Stimulated activated CD8-positive, alpha-beta memory T cell treated with anti-CD3 and anti-CD28 coated beads, Interleukin-4, amount 100 ng/mL, for 48 hours (primary cell): ENCODE measurements around the gene CDH23.

ENCODE experiments used
- DNase-seq: peaks from one replicate; pipeline ENCODE4 v3.0.0-alpha.2; 2020

CDH23 gene

DNA sequence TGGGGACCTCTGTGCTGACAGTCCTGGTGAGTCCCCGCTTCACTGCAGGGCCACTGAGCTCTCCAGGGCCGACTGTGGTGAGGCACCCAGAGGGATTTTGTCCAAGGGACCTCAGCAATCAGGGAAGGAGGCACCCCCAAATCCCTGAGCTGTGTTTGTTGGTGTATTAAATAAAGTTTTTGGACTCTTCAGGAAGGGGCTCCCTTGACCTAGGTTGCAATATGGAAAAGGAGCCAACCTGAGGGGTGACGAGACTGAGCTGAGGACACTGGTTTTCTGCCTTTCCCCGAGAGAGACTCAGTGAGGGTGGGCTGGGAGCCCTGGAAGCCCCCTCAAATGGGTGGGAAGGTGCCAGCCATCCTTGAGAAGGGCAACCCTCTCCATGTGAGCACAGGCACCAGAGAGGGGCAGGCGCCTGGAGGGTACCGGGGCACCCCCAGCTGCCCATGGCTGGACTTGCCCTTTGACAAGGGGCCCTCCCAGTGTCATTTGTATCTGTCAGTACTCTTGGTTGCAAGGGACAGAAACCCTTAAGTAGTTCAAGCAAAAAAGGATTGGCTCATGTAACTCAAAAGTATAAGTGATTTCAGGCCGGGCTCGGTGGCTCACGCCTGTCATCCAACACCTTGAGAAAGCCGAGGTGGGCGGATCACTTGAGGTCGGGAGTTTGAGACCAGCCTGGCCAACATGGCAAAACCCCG, 250.0 kb downstream of the CDH23 start:
- DNase-seq, result no peak

DNA sequence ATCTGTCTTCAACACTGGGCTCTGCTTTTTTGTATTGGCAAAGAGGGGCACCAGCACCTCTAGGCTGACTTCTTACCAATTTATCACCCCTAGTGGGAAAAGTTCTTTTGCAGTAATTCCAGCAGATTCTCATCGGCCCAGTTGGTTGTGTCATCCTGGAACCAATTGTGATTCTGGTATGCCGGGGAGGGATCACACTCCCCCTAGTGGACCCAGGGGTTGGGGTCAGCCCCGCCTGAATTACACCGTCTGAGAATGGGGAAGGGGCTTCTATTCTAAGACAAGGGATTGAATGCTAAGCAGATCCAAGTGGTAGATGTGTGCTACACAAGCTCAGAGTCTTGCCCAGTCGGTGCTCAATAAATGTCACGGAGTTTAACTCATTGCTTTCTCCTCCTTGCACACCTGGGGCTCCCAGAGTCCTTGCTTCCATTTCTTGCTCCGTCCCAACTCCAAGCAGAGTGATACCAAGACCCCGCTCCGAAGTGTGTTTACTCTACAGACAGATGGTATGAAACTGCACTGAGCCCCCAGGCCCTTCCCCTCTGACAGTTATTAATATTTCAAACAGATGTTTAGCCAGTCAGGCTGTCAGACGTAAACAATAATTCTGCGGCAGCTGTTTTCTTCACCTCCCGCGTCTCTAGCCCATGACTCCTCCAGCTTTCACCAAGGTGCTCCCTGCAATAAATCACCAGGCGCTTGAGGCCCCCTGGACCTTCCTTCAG, 251.0 kb downstream of the CDH23 start:
- DNase-seq, result no peak

DNA sequence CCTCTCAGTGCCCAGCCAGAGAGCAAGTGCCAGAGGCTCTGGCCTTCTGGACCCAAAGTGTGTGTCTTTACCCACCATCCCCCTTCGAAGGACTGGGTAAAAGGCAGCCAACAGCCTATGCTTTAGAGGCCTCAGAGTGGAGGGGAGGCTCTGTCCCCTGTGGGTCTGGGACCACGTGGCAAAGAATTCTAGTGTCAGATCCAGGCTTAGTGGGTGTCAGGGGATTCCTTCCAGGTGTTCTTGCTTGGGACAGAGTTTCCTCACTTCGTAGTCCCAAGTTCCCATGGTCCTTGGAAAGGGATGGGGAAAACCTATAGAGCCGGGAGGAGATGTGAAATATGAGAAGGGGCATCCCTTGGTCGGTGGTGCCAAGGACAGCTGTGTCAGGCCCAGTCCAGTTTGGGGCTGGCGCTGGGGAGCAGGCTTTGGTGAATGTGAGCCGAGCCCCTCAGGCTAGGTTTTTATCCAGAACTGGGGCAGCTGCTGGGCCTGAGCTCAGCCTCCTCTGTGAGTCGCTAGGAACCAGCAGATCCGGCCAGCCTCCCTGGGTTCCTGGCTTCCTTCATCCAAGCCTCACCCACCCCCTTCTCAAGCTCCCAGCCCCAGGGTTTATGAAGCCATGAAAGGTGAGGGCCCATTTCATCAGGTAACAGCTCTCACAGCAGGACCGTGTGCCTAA, 251.7 kb downstream of the CDH23 start:
- no peak for DNase-seq

DNA sequence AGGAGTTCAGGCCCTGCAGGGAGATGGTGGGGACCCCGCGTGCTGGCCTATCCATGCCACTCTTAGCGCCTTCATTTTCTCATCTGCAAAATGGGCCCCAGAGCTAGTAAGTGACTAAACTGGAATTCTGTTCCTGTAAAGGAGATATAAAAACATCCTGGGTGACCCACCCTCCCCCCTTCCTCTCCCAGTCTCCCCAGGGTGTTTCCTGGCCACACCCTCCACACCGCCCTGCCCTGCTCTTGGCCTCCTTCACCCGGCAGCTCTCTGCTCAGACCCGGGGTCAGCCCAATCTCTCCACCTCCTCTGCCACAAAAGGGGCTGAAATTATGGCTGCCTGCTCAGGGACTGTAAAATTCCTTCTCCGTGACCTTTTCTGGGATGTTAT, 252.2 kb downstream of the CDH23 start:
- no peak for DNase-seq

DNA sequence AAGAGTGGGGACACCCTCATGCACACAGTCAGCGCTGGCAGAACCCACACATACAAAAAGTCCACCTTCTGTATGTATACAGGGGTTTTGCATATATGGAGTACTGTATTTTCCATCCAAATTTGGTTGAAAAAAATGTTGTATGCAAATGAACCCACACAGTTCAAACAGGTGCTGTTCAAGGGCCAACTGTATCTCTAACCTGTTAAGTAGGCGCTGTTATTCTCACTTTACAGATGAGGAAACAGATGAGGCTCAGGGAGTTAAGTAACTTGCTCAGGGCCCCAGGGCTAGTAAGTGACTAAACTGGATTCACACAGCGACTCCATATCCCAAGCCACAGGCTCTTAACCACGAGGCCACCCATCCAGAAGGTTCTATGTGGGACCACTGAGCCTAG, 252.9 kb downstream of the CDH23 start:
- no peak for DNase-seq

DNA sequence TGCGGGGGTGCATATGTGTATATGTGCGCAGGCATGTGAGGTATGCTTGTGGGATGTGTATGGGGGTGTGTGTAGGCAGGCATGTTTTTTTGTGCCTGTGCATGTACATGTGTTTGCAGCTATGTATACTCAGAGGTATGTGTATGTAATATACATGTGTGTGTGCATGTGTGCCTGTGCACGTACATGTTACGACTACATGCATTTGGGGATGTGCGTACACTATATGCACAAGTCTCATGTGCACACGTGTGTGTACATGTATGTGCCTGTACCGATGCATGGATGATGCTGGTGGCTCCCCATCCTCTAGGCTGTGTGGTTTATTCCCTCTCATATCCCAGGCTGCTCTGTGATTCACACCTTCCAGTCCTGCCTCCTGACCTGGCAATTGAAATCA, 253.7 kb downstream of the CDH23 start:
- no peak for DNase-seq

DNA sequence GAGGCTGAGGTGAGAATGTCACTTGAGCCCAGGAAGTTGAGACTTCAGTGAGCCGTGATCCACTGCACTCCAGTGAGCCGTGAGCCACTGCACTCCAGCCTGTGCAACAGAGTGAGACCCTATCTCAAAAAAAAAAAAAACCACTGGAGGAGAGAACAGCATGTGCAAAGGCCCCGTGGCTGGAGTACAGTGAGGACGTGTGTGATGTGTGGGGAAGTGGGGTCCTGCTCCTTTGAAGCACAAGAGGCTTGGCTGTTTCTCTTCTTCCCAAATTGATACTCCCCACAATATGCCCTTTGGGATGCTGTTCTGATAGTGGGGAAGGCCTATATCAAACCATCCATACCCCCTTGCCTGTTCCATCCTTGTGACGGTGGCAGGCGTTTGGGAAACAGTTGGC, 254.7 kb downstream of the CDH23 start:
- no peak for DNase-seq

DNA sequence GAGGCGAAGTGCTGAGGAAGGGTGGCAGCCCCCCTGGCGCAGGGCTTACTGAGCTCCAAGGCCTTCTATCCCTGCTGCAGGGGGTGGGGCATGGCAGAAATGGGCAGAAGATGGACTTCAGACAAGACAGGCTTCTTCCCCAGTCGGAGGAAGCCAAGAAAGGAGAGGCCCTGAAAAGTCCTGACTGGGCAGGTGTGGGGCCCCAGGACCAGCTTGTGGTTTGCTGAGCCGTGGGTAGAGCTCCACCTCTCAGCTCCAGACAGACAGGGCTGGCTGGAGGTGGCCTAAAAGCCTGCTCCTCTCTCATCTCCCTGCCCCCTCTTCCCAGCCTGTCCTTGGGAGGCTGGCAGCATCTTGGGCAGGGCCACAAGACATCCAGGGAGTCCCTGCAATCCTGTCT, 255.2 kb downstream of the CDH23 start:
- DNase-seq, result no peak

DNA sequence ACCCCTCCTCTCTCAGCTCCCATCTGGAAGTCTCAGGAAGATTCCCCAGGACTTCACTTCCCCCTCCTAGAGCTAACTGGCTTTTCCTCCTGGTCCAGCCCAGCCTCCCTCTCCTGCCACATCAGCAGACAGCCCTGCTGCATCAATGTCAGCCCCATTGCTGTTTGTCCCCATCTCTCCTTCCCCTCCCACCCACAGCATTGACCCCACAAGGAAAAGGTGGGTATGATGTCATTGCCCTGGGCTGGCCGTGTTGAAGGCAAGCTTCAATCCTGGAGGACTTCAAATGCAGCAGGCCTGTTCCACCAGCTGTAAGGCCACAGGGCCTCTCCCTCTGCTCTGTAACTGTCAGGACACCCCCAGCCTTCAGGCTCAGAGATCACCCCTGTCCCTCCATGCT, 256.3 kb downstream of the CDH23 start:
- DNase-seq, result no peak

DNA sequence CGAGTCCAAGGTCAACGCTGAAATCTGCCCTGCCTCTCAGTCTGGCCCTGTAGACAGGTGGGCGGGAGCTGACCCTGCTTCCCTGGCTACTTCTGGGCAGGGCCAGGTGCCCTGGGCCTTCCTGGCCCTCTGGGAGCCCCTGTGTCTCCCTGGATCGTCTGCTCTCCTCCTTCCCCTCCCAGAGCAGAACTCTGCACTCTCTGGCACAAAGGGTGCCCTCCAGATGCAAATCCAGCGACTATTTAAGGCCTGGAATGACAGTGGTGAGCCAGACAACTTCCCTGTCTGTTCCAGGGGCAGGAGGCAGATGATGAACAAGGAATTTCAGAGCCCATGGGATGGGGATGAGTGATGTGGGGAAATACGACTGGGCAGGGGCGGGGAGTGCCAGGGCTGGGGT, 259.5 kb downstream of the CDH23 start:
- no peak for DNase-seq

DNA sequence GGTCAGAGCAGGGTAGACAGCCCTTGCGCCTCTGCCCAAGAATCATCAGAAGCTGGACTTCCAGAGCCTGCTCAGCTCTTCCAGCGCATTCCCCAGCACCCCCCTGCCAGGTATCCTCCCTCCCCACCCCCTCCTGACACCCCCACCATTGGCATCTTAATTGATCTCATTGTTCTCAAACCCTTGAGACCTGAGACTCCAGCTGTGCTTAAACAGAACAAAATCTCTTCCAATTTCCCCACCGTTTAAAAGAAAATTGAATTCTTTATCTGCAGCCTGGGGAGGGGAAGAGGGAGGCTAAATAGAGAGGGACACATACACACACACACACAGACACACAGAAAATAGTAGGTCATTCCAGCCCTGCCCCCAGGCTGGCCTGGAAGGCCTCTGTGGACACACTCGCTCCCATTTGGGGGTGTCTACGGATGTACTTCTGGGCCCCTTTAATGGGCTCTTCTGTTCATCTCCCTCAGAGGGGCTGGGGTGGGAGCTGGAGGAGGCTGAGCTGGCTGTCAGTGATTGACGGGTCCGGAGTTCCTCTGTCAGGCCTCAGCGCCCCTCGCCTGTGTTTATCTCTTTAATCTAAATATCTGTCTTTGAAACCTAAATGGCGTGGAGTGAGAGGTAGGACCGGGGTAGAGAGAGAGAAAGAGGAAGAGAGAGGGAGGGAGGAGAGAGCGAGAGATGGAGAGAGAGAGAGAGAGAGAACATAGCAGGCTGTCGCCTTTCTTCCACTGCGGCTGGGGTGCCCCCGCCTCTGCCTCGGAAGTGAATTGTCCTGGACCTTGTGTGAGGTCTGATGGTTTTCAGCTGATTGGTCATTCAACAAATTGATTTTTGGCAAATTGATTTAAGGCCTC, 261.1 kb downstream of the CDH23 start:
- no peak for DNase-seq

DNA sequence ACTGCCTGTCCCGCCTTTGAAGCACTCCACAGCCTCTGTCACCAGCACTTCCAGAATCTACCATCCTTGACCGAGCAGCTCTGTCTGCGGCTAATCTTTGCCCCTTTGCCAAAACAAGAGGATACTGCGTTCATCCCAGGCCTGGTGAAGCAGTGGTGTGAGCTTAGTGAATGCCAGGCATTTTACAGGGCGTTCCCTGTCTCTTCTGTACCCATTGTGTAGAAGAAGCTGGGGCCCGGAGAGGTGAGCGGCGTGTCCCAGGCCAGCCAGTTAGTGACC, 261.7 kb downstream of the CDH23 start:
- DNase-seq, result no peak

DNA sequence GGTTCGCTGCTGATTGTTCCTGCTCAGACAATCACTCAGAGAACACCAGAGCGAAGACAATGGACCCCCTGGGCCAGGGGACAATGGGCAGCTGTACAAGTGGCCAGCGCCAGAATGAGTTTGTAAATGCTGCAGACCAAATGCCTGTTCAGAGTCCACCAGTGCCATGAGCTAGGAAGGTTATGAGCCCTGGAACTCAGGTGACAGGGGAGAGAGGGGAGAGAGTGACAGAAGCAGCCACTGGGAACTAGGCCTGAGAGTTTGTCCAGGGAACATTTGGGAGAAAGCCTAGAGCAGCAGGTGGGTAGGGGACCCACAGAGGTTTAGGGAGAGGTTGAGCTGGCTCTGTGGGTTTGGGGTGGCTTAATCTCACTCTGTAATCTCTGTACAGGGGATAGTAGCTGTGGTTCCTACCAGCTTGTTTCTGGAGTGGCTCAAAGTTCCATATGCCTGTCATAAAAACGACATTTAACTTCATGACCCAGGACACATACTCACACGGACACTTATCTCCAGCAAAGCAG, 262.5 kb downstream of the CDH23 start:
- DNase-seq, result no peak

DNA sequence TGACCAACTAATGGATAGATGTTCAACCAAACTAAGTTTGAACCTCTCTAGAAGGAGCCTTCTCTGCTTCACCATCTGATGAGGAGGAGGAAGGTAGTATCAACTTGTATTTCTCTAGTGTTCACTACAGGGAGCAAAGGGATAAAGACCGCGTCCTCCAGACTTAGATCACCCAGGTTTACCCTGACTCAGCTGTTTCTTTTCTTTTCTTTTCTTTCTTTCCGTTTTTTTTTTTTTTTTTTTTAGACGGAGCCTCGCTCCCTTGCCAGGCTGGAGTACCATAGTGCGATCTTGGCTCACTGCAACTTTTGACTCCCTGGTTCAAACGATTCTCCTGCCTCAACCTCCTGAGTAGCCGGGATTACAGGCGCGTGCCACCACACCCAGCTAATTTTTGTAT, 263.0 kb downstream of the CDH23 start:
- DNase-seq, result no peak

DNA sequence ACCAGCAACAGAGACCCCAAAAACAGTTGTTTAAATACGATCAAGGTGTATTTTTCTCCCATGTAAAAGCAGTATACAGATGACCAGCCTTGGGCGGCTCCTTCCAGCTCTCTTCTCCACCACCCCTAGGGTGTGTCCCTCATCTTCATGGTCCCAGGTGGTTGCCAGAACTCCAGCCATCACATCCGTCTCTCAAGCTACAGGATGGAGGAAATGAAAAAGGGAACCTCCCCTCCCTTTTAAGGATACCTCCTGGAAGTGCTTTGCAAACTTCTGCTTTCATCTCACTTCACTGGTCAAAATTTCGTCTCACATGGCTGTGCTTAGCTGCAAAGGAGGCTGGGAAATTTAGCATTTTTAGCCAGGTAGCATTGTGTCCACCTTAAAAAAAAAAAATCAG, 263.6 kb downstream of the CDH23 start:
- no peak for DNase-seq

DNA sequence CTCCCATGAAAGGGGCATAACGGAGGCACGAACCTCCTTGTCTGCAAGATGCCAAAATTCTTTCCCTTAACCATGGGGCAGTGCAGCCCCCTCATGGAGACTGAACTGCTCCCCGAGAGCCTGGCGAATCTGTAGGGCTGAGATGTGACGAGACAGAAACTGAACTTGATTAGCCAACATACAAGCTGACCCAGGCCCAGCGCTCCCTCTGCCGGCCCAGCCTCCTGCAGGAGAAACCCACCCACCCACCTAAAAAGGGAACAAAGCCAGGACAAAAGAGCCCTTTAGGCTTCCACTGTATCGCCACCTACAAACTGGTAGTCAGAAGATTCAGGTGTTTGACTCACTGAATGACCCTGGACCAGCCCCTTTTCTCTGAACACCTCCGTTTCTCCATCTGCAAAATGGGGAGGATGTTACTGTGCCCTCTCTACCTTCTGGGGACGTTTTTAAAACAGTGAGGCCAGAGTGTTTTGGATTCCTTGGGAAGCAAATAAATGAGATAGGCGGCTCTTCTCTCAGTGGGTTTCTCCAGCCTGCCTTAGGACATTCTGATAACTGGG, 264.4 kb downstream of the CDH23 start:
- no peak for DNase-seq

DNA sequence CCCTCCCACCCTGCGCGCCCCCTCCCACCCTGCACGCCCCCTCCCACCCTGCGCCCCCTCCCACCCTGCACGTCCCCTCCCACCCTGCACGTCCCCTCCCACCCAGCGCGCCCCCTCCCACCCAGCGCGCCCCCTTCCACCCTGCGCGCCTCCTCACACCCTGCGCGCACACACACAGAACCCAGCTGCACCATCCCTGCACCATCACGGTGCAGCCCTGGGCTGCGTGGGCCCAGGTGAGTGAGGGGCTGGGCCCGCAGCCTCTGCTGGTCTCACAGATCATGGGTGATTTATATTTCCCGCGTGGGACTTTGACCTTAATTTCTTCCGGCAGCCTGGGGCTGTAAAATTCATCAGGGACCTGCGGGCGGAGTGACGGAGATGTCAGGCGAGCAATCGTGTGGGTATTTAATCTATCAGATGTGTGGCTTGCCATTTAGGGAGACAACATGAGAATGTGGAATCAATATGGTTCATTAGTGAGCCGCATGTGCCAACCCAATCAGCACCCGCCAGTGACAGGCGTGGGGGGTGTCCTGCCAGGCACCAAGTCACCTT, 265.1 kb downstream of the CDH23 start:
- no peak for DNase-seq

DNA sequence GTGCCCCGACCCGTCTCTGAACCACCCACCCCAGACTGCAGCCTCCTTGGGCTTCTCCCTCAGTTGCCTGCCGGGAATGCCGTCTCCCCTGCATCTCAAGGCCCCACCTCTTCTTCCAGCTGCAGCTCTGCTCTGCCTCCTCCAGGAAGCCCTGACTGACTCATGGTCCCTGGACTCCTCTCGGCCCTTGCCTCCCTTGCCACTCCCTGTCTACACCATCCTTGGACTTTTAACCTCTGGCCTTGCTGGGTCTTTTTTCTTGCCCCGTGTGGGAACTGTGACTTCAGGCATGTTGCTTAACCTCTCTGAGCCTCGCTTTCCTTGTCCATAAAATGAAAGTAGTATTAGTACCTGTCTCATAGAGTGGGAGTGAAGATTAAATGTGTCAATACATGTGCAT, 266.6 kb downstream of the CDH23 start:
- no peak for DNase-seq

DNA sequence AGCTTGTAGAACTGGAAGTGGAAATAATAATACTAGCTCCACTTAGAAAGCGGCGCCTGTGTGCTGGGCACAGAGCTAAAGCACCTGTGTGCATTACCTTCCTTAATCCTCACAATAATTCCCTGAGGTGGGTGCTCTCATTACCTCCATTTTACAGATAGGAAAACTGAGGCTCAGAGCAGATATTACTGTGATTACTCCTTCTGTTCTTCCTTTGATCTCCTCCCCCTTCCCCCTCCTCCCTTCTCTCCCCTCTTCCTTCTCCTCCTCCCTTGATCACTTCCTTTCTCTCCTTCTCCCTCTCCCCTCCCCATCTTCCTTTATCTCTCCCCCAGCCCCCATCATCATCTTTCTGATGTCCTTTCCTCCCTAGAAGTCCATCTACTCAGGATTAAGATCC, 267.9 kb downstream of the CDH23 start:
- no peak for DNase-seq

DNA sequence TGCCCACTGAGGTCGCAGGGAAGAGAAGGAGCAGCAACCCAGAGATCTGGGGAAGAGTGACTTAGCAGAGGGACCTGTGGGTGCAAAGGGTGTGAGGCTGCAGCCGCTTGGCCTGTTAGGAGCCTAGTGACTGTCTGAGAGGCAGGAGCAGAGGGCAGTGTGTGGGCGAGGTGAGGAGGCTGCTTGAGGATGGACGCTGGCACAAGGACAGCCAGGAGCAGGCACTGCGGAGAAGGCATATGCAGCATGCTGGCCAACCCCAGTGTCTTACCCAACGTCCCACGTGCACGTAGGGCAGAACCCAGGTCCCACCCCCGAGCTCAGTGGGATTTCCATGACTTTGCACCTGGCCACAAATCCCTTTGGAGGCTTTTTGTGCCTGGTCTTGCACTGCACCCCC, 268.7 kb downstream of the CDH23 start:
- DNase-seq, result no peak

DNA sequence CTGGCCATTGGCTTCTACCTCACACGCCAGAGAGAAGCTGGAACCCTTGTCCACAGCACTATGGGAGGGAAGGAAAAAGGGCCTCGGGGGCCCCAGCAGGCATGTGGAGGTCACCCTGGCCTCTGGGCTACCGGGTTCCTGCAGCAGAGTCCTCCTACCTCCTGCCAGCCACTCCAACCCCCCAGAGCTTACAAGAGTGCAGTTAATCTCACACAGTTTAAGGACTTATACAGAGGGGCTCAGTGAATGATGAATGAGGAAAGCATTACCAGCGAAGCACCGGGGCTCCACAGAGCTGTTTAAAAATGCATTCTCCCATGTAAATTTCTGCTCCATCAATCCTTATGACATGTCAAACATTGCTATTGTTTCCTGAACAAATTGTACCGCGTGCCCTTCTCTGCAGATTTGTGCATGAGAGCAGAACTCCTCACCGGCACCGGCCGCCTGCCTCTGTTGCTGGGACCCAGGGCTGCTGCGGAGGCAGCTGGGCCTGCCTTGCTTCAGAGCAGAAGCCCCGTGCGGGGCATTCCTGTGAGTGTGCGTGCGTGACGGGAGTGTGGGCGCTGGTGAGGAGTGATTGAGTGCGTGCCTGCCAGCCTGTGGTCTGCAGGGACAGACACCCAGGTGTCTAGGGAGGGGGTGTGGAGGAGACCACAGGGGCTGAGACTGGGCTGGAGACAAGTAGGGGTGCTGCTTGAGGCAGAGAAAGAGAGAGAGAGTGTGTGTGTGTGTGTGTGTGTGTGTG, 270.1 kb downstream of the CDH23 start:
- DNase-seq, result no peak

DNA sequence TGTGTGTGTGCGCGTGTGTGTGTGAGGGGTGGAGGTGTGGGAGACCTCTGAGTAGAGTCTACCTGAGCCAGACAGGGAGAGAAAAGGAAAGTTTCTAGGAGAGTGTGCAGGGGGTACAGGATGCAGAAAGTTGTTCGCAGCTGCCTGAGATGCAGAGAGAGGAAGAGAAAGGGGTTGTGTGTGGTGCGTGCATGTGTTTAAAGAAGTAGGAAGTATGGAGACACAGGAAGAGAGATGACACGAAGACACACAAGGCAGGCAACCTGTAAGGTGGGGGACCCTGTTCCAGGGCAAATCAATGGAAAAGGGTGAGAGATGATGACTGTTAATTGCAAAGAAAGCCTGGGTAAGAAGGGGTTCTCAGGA, 270.6 kb downstream of the CDH23 start:
- DNase-seq, result no peak
